Chondrocyte (in vitro differentiated cells): ENCODE measurements around the gene NCOA3. TPM values are rescaled to one million over a fixed set of nuclear protein-coding genes. Genes with fewer than 3 reads are reported as not detected.
A peak's percentile ranks its signal among the peaks of the same experiment; 100 is the strongest.

Experiments
- DNase-seq: peaks from one replicate; pipeline ENCODE4 v3.0.0; 2021; ENCODE audit warnings: mixed read lengths, low spot score
- H3K27ac Mint-ChIP-seq: one replicate; pipeline ENCODE4 v1.8.0; 2021; ENCODE audit warnings: mild to moderate bottlenecking, moderate library complexity, mixed read lengths; ENCODE audit not compliant: unreplicated experiment
- H3K27me3 Mint-ChIP-seq: 2 replicates; pipeline ENCODE4 v1.8.0; 2021; ENCODE audit warnings: low read depth, mixed read lengths
- H3K36me3 Mint-ChIP-seq: 2 replicates; pipeline ENCODE4 v1.8.0; 2021; ENCODE audit warnings: low read depth, mixed read lengths
- H3K4me1 Mint-ChIP-seq: 2 replicates; pipeline ENCODE4 v1.8.0; 2021; ENCODE audit warnings: low read depth, mild to moderate bottlenecking, mixed read lengths
- H3K4me3 Mint-ChIP-seq: one replicate; pipeline ENCODE4 v1.8.0; 2021; ENCODE audit warnings: mild to moderate bottlenecking, moderate library complexity, mixed read lengths; ENCODE audit not compliant: unreplicated experiment
- H3K9me3 Mint-ChIP-seq: 2 replicates; pipeline ENCODE4 v1.8.0; 2021; ENCODE audit warnings: low read depth, mixed read lengths
- CTCF ChIP-seq: fragments of 200-600 bp; sonication (generic); IDR thresholded peaks from 2 replicates; pipeline ENCODE4 v1.5.0; 2021; ENCODE audit warnings: antibody characterized with exemption, mild to moderate bottlenecking, moderate library complexity
- total RNA-seq: library from RNA; stranded (reverse); gene quantifications from 3 replicates; pipeline ENCODE4 v1.2.1, GENCODE V29; 2021

NCOA3 gene
- total RNA-seq, 1 donor from 2014 or later = 45.2 TPM

DNA sequence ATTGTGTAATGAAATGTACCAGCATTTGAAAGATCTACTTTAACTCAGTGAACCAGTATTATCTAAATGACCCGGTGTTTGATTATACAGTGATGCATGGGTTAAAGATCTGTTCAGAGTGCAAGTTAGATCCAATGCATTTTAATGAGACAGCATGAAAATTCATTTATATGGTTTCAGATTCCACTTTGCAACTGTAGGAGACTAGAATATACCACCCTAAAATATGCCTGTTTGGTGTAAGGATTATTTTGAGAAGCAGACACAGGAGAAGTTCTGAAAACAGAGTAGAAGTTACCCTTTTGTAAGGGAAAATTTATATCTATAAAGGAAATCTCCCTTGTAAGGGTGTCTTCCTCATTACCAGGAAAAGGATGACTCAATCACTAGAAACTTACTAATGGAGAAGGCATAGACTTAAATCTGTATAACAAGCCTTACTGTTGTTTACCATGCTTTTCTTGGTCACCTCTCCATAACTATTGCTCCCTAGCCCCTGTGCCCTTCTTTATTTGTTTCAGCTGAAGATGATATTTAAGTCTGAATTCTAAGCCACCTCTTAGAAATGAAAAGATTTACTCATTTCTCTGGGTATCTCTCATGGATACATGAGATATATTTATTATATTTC, 105.4 kb downstream of the NCOA3 start:
- Mint-ChIP-seq H3K9me3 (peaks cover 6% of the 10 kb centered on the region), H3K4me3 (no peak overlapping the region), H3K27me3 (no peaks in the 10 kb centered on the region), H3K36me3 (peaks cover 2% of the 10 kb centered on the region), H3K27ac (peak overlapping the region; percentile 85), H3K4me1 (peaks cover 41% of the 10 kb centered on the region)
- no peak for TF ChIP-seq CTCF
- DNase-seq = no peak

- TF ChIP-seq CTCF = no peak
- no peak overlapping the region for H3K4me3 Mint-ChIP-seq
- H3K9me3 Mint-ChIP-seq = no peaks in the 10 kb centered on the region
- no peaks in the 10 kb centered on the region for H3K36me3 Mint-ChIP-seq
- DNase-seq = no peak
- no peak overlapping the region for H3K27ac Mint-ChIP-seq
- H3K4me1 Mint-ChIP-seq = peaks cover 33% of the 10 kb centered on the region
- H3K27me3 Mint-ChIP-seq = no peaks in the 10 kb centered on the region
Observed at GRCh38 chr20:47609001-47609400, 107.3 kb downstream of the NCOA3 start.

GRCh38 chr20:47610247-47610944, 108.7 kb downstream of the NCOA3 start:
- no peaks in the 10 kb centered on the region for H3K36me3 Mint-ChIP-seq
- DNase-seq = no peak
- no peaks in the 10 kb centered on the region for H3K27me3 Mint-ChIP-seq
- peaks cover 35% of the 10 kb centered on the region for H3K4me1 Mint-ChIP-seq
- no peaks in the 10 kb centered on the region for H3K9me3 Mint-ChIP-seq
- no peak for TF ChIP-seq CTCF
- peak overlapping the region; percentile 34 for H3K4me3 Mint-ChIP-seq
- peak overlapping the region; percentile 92 for H3K27ac Mint-ChIP-seq

DNA sequence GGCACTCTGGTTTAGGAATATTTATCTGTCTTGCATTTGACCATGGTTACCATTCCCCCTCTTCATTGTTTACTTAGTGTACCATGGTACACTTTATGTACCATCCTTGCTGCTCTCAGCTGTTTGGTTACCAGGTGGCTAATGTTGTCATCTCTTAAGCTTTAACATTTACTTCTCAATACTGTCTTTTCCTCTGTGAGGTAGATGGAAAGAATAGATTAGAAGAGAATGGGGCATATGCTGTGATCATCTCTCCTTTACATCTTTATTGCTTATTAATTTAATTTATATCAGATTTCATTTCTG, 109.2 kb downstream of the NCOA3 start:
- no peaks in the 10 kb centered on the region for H3K9me3 Mint-ChIP-seq
- H3K4me1 Mint-ChIP-seq = peaks cover 35% of the 10 kb centered on the region
- no peak overlapping the region for H3K4me3 Mint-ChIP-seq
- no peaks in the 10 kb centered on the region for H3K27me3 Mint-ChIP-seq
- DNase-seq = no peak
- H3K36me3 Mint-ChIP-seq = no peaks in the 10 kb centered on the region
- H3K27ac Mint-ChIP-seq = peak overlapping the region; percentile 92
- TF ChIP-seq CTCF = no peak

- no peak overlapping the region for H3K27ac Mint-ChIP-seq
- TF ChIP-seq CTCF = no peak
- H3K4me1 Mint-ChIP-seq = peaks cover 32% of the 10 kb centered on the region
- no peak for DNase-seq
- no peaks in the 10 kb centered on the region for H3K36me3 Mint-ChIP-seq
- H3K27me3 Mint-ChIP-seq = no peaks in the 10 kb centered on the region
- no peaks in the 10 kb centered on the region for H3K9me3 Mint-ChIP-seq
- H3K4me3 Mint-ChIP-seq = no peak overlapping the region
Observed at GRCh38 chr20:47611785-47612184, 110.1 kb downstream of the NCOA3 start.
